Activated CD4-positive, alpha-beta T cell treated with anti-CD3 and anti-CD28 coated beads, Interleukin-2, amount 50 U/mL, for 24 hours (primary cell): ENCODE results near the gene PIK3AP1.

Experiments used
- DNase-seq, 2 donors: peaks; one replicate each; pipeline ENCODE4 v3.0.0-alpha.2; 2020; ENCODE audit warnings: low read depth in 1 of 2, low spot score in 1 of 2

Gene PIK3AP1

DNA sequence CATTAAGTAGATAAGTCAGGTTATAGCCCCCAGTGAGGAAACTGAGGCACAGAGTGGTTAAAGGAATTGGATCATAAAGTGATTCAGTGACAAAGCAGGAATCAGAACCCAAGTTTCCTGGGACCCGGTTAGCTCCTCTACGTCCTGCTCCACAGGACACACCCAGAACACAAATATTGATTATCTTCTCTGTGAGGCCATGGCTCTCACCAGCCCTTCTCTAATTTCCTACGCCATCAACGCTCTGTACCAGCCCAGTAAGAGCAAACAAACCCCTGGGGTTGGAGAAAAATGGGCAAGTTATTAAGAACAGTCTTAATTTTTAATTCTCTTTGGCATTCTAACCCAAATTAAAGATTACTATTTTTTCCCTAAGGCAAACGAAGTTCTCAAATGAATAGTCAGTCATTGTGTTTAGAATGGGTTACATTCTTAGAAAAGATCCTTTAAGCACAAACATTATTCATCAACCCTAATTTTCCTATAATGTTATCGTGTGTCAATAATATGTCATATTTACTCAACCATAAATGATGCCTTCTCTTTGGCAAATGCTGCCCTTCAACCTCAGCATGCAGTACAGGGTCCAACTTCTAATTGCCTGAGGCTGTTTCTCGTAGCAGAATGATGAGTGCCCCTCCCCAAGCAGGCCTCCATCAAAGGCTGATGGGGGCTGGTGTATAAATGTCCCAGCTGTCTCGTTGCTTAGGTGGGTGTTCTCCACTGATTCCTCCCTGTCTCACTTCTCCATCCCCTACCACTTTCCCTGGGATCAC is 108.1 kb downstream of the PIK3AP1 start:
- no peak for DNase-seq

DNA sequence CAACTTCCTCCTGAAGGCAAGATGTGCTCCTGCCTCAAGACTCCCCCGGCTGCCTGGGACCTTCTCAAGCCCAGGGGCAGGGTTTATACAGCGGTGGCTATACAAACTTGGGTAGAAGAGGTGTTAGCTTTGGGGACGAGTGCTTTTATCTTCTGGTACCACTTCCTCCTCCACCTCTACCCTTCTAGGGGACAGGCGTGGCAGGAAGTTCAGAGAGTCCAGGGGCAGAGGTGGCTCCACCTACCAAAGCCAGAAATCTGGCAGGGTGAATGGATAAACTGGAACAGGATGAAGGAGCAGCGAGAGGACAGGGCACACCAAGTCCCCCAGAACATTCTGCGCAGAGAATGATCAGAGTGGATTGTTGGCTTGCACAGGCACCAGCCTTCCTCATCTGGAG is 109.5 kb downstream of the PIK3AP1 start:
- no peak for DNase-seq

DNA sequence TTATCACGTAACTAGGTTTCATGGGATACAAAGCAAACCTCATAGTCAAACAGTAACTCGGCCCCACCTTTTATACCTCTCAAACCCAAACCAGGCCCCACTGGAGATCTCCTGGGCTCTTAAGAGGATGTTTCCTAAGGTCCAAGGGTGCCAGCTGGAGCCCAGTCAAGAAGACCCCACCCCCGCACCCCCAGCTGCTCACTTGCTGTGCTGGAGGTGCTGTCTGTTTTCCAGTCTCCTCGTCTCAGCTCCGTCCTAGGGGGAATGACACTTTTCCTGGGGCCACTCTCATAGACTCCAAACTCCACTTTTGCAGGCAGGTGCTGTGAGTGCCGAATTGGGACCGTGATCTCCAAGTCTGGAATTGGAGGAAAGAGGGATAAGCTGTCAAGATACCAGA is 110.8 kb downstream of the PIK3AP1 start:
- no peak for DNase-seq

DNA sequence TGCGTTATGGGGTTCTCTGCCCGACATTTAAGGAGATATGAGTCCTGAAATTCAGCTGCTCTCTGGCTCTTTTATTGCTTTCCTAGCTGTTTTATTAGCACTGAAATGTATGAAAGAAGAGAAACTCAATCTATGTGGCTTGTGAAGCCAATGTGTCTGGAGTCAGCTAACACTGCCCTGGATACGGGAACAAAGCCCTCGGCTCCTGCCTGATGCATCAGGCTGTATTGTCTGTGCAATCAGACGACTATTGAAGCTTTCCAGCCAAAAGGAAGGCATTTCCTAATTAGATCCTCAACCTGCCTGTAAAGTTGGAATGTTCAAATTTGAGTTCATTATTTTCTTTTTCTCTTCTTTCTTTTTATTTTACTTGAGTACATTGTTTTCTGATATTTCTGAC is 111.5 kb downstream of the PIK3AP1 start:
- no peak for DNase-seq

DNA sequence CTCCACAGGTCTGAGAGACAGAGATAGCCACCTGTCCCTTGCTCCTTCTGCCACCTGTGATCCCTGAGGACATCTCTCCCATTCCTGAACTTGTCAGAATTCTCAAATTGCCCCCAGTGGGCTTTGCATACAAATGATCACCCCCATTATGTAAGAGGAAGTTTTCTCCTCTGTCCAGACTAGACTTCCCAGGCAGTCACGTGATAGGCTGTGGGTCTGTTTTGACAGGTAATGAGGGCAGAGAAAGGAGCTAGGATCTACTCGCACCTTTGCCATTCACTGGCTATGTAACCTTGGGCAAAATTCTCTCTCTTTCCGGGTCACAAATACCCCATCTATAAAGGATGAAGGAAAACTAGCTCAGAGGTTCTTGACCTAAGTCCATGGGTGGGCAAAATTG is 112.1 kb downstream of the PIK3AP1 start:
- DNase-seq: no peak

DNA sequence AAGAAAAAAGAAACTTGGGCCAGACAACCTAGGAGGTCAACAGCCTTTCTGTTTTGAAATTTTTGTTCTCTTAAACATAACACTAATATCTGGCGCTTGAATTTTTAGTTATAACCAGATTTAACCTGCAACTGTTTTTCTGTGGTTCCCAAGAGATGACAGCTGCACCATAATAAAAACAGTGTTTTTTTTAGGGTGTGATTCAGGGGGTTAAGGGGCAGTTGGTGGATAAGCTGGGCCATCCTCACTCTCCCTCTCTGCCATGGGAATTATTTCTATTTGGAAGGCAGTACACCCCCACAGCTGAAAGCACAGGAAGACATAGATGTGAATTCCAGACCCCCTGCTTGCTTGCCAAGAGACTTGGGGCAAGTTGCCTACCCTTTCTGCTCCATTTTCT is 113.4 kb downstream of the PIK3AP1 start:
- no peak for DNase-seq

DNA sequence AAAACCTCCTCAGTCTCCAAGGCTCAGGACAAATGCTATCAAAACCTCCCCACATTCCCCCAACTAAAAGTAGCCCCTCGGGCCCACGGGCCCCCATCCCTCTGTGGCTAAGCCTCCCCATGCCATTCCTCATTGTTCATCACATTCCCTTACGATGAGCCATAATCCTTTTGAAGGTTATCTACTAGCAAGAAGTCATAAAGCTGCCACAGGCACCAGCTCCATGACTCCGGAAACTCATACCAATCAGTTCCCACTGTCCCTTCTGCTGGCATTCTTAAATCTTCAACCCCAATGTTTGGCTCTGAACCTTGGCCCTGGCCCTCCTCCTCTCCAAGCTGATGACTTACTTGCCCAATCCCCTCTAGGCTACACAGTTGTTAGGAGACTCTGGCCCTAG is 114.1 kb downstream of the PIK3AP1 start:
- DNase-seq: no peak

DNA sequence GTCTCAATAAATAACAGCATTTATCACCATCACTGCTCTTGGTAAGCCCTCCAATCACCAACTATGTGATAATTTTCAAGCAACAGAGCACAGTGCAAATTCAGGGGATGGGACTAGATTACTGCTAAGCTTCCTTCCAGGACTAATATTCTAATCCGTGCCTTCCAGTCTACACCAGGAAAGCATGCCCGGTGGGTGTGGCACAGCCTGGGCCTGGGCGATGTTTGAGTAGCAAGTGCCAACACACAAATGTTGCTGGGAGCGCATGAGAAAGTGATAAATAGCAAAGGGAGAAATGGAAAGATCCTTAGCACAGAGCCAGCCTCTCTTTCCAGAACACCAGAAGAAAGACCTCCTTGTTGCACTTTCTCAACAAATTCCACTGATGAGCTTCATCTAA is 120.0 kb downstream of the PIK3AP1 start:
- DNase-seq: no peak

DNA sequence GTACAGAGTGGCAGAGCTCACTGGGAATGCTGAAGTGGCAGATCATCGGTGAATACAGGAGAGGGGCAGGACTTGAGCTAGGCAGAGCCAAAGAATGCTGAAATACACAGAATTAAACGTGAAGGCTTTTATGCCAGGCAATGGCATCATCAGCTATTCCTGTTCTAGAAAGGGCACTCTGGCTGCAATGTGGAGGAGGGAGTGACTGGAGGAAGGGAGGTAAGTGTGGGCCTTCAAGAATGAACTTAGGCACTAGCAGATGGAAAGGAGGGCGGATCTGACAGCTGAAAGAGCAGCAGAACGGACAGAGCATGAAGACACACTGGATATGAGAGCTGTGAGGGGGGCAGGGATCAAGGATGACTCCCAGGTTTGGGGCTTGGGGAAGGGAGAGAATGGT is 121.5 kb downstream of the PIK3AP1 start:
- DNase-seq: no peak

DNA sequence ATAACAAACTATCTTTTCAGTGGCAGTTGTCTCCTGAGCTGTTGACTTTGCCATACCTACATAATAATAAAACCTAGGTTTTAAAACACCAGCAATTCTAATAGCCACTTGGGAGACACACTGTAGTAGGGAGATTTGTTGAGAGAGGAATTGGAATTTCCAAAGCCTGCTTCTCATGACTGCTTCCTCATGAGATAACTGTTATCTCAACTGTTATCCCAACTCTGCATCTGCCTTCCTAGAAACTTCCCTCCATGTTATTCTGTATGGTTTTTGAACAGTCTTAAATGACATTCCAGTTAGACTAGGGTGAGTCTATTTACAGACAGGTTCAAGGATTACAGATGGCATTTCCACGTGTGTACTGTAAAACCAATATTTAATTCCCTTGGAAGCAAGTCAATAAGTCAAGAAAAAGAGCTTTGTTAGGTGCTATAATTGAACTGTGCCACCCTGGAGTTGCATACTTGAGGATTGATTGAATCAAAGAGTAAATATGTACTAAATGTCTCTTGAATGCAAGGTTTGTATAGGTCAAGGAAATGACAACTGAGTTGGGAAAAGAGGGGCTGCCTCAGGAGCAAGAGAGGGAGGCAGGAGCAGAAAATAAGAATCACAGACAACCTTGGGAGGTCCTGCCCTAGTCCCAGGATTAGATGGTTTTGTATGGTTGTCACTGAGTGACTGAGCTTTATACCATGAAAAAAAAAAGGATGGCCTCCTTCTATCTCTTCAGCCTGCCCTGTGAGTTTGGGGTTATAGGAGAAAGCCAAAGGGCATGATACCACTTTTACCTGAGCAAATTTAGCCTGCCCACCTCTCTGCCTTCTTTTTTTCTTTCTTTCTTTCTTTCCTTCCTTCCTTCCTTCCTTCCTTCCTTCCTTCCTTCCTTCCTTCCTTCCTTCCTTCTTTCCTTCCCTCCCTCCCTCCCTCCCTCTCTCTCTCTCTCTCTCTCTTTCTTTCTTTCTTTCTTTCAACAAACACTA is 123.6 kb downstream of the PIK3AP1 start:
- DNase-seq: no peak

DNA sequence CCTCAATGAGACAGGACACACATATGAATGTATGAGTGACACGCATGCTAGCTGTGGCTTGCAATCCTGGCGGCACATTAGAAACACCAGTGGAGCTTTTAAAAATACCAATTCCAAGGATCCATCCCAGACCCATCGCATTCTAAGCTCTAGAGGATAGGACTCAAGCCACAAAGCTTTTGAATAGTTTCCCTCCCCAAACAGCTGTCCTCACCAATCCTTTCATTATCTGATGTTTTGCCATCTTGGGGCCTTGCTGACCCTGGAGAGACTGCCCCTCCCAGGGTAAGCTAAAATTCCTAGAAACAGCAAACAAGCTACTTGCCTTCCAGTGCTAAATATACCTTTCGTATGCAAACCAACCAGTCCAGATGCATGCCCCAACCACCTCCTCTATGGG is 124.6 kb downstream of the PIK3AP1 start:
- DNase-seq: no peak

DNA sequence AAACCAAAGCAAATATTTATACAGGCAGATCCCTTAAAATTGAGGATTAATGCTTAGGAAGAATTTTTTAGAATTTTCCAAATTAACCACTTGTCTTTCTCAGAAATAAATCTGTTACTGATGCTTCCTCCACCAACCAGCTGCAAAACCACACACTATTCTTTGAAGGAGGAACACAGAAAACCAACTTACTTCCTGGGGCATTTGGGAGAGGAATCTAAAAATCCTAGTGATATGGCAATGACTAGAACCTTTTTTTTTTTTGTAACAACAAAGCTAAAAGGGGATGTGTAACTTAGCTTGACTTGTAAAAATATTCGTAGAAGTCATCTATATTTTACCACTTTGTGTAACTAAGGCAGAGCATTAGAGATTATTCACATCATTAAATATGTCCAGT is 128.4 kb downstream of the PIK3AP1 start:
- no peak for DNase-seq

DNA sequence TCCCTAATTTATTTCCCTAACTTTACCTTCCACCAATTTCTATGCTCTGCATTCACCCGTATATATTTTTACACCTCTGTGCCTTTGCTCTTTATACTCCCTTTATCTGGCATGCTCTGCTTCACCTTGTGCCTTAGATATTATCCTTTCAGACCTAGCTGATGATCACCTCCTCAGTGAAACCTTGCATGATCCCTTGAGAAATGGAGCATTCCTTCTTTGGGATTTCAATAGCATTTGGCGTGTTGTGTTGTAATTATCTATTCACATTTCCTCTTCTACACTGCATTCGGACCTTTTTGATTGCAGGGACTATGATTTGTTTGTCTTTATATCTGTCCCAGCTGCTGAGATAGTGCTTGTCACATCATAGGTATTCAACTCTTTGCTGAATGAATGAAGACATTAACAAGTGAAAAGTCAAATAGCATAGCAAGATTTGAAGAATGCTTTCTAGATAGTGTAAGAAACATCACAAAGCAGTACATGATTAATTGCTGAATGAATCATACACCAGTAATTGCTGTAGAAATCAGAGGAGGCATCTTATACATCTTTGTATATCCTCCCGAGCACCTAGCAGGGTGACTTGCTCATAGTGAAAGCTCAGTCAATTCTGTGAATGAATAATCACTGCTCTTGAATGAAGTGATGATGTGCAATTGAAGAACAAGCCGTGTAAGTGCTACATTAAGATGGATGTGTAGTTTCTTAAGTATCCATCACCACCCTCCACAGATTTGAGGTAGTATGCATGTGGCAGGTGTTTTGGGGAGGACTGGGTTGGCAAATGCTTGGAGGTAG is 131.5 kb downstream of the PIK3AP1 start:
- peak in 1 of 2 donors; percentile 34 for DNase-seq

DNA sequence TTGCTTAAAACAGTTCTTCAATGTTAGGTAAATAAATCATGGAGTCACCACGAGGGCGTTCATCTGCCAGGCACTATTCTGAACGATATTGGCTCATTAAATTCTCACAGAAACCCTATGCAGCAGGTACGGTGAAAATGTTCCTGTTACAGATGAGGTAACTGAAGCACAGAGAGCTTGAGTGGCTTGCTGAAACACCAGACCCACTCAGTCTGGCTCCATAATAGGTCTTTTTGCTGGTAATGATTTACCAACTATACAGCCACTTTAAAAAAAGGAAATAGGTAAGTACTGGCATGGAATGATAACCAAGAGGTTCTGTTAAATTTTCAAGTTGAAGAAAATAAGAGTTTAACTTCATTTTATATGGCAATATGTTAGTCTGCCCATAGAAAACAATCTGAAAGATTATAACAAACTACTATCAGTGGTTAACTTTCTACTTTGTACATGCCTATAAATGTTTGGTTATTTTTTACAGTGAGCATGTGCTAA is 132.2 kb downstream of the PIK3AP1 start:
- DNase-seq: no peak

DNA sequence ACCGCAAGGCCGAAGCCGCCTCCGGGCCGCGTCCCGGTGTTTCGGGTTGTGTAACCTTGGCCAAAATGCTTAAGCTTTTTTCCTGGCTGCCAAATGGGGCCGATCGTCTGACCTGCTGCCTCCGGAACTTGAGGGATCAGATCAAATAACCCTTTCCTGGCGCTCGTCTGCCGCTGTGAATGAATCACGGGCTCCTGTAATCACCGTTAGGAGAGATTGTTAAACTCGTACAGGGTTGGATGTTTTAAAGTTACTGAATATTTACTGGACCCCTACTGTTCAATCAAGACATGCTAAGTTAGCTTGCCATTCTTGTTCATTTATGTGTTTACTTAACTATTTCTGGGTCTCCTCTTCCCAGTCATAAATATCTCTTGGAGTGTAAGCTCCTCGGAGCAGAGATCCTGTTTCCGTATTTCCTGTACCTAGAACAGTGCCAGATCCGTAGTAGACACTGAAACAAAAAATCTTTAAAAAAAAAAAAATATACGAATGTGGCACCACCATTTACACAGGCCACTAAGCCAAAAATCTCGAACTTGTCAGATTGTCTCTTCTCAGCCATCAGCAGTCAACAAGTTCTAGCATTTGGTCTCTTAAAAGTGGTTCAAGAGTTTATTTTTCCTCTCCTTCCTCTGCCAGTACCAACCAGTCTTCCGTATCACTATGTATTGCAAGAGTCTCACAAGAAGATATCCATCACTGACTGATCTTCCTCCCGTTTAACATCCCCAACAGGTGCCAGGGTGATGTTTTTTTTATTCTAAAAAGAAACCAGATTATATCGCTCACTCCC is 132.9 kb downstream of the PIK3AP1 start:
- DNase-seq: peak in 1 of 2 donors; percentile 32

DNA sequence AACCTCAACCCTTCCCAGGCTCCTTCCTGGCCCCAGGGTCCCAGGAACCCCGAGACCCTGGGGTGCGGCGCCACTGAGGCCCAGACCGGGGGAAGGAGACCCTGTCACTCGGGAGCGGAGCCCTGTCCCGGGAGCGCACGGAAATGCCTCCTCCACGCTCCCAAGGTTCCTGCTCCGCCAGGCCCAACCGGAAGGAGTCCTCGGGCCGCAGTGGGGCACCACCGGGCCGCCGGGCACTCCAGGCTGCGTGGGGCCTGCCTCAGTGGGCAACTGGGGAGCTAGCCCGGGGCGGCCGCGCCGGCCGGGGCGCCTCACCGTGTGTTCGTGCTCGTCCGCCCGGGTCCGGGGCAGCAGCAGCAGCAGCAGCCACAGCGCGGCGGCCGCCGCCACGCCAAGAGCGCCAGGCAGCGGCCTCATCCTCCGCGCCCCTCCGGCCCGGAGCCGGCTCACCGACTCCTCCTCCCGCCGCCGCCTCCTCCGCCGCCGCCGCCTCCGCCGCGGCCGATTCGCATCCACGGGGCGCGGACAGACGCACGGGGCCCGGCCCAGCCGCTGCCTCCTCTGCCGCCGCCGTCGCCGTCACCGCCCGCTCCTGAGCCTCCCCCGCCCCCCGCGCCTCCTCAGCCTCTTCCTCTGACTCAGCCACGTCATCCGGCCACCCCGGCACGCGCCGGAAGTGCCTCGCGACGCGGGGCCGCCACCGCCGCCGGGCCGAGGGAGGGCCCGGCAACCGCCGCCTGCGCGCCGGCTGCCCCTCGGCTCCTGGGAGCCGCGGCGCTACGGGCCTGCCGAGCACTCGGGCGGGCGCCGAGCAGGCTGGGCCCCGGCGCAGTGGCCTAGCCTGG is 133.7 kb downstream of the PIK3AP1 start, which contains the start of gene TM9SF3:
Gene TM9SF3, minus strand, starts transcription at position 594 of the 845 bp plus-strand sequence. Its CDS starts 177 bp downstream, at position 417.
- DNase-seq: peak; percentile 83 to 86

DNA sequence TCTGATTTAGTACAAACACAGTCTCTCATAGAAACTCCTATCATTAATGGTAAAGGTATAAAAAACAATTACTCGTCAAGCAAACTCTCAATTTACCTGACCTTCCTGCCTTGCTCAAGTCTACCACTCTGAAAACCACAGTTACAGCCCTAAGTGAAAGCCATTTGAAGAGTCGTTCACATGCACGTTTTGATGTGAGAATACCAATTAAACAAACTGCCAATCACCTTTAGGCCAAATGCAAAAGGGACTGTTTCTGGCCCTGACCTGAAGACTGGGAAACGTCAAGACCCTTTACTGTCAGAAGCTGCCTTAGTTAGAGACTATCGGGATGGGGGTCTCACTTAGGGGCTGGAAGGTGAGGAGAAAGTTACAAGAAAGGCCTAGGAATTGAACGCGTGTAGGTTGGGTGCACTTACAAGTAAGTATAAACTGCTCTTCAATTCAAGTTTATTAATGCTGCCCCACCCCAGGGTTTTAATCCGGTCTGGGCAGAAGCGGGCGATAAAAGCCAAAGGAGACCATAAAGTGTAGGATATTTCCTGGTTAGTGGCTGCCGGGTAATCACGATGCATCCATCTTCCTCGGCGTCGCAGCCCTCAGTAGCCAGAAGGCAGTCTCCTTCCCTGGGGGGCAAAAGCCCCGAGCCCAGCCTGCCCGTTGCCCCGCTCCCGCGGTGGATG is 134.4 kb downstream of the PIK3AP1 start:
- DNase-seq: peak in 1 of 2 donors; percentile 9

DNA sequence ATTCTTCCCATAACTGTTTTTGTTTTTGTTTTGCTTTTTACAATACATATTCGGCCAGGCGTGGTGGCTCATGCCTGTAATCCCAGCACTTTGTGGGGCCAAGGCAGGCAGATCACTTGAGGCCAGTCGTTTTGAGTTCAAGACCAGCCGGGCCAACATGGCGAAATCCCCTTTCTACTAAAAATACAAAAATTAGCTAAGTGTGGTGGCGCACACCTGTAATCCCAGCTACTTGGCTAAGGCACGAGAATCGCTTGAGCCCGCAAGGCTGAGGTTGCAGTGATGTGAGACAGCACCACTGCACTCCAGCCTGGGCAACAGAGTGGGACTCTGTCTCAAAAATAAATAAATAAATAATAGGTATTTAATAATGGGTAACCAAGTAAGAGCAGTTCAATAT is 135.8 kb downstream of the PIK3AP1 start:
- no peak for DNase-seq

DNA sequence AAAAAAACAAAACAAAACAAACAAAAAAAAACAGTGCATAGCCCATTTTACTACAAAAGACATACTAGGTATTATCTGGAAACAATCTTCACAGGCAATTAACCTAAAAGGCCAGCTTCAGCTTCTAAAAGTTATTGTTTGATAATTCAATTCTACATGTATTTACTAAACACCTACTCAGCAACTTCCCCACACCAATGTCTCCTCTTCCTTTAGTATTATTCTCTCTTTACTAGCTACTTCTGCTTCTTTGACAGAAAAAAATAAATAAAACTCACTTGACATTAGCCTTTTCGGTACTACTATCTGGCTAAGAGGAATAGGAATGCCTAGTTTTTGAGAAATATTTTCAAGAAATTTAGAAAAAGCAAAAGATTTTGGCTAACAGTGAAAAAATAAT is 136.3 kb downstream of the PIK3AP1 start:
- DNase-seq: no peak
